Activated gamma-delta T cell treated with anti-CD3 and anti-CD28 coated beads, Interleukin-2, amount 50 U/mL, for 16 hours (primary cell): ENCODE data around the gene NYAP1.
"Not testable (repeated sequence)": the region's sequence is repeated elsewhere in the genome, so short reads cannot be mapped to it uniquely, and the experiment has no call there.

Experiments used
- DNase-seq: peaks from one replicate; pipeline ENCODE4 v3.0.0-alpha.2; 2020; ENCODE audit warnings: low read depth

Gene NYAP1

GRCh38 chr7:100483722-100484672, at the start of gene NYAP1:
TSS of gene NYAP1 (plus strand) at chr7:100483927. CDS start at chr7:100485312, 1,385 bp downstream.
- DNase-seq = peak; percentile 27

DNA sequence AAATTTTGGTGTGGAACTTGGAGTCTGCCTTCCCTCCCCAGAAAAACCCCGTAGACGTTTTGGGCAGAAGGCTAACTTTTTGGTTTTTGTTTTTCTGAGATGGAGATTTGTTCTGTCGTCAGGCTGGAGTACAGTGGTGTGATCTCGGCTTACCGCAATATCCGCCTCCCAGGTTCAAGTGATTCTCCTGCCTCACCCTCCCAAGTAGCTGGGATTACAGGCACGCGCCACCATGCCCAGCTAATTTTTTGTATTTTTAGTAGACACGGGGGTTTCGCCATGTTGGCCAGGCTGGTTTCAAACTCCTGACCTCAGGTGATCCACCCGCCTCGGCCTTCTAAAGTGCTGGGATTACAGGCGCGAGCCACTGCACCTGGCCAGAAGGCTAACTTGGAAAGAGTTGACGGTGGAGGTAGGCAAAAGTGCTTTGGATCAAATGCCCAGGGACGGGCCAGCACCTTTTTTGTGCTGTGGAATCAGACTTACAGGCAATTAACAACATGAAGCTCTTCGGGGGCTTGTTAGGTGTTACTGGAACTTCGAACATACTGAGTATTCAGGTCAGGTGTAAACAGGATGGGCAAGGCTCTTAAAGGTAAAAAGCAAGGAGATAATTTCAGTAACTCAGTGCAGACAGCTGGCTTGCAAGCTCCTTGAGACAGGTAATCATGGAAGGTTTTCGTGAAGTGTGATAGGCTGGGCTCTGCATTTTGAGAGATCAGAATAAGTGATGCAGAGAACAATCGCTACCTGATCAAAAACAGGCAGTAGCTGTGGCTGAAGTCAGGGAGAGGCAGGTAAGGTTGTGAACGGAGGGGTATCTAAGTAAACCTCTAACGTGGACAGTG, 49.2 kb upstream of the NYAP1 start:
- DNase-seq = no peak

- DNase-seq = no peak
Observed at GRCh38 chr7:100435401-100436304, 48.1 kb upstream of the NYAP1 start.

GRCh38 chr7:100437150-100438100, 46.3 kb upstream of the NYAP1 start:
- DNase-seq = no peak

DNA sequence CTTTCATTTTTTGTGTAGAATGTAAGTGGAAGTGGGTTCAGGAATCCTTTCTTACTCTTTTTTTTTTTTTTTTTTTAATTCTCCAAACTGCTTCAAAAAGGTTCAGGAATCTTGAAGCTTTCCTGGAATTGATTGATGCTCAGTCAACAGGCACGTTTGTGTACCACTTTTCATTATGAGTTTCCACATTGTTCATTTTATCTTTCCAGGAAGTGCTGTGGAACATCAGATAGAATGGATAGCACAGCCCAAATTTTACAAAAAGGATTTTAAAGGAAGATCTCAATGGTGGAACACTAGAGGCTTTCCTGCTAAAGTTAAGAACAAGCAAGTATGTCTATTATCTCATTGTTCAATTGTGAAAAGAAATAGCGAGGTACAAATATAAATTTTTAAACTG, 45.6 kb upstream of the NYAP1 start:
- DNase-seq = no peak

DNA sequence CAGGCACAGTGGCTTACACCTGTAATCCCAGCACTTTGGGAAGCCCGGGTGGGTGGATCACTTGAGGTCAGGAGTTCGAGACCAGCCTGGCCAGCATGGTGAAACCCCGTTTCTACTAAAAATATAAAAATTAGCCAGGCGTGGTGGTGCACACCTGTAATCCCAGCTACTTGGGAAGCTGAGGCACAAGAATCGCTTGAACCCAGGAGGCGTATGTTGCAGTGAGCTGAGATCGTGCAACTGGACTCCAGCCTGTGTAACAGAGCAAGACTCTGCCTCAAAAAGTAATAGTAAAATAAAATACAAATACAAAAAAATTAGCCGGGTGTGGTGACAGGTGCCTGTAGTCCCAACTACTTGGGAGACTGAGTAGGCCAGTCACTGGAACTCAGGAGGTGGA, 45.0 kb upstream of the NYAP1 start:
- not testable (repeated sequence) for DNase-seq

GRCh38 chr7:100439244-100439643, 44.5 kb upstream of the NYAP1 start:
- DNase-seq = not testable (repeated sequence)

- no peak for DNase-seq
Observed at GRCh38 chr7:100441641-100442535, 41.8 kb upstream of the NYAP1 start.

- DNase-seq = no peak
Observed at GRCh38 chr7:100443096-100443840, 40.5 kb upstream of the NYAP1 start.

- DNase-seq = no peak
Observed at GRCh38 chr7:100444311-100445278, 39.1 kb upstream of the NYAP1 start.

DNA sequence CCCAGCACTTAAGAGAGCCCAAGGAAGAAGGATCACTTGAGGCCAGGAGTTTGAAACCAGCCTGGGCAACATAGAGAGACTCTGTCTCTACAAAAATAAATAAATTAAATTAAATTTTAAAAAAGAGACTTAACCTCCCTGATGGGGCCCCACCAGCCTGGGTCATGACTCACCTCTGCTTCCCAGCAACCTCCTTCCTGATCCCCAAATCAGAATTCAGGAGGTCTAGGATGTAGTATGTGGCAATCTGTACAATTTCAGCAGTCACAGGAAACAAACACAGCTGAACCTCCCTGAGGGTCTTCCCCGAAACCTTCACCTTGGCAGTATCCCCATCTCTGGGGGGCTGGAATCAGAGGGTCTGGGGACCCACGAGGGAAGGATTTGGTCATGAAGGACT, 37.7 kb upstream of the NYAP1 start:
- DNase-seq = no peak

DNA sequence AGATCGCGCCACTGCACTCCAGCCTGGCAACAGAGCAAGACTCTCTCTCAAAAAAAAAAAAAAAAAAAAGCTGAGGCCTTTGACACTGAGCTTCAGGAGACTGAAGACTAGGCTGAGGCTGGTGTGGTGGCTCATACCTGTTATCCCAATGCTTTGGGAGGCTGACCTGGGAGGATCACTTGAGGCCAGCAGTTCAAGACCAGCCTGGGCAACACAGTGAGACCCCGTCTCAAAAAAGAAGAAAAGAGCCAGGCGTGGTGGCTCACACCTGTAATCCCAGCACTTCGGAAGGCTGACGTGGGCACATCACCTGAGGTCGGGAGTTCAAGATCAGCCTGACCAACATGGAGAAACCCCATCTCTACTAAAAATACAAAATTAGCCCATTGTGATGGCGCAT, 36.4 kb upstream of the NYAP1 start:
- not testable (repeated sequence) for DNase-seq

DNA sequence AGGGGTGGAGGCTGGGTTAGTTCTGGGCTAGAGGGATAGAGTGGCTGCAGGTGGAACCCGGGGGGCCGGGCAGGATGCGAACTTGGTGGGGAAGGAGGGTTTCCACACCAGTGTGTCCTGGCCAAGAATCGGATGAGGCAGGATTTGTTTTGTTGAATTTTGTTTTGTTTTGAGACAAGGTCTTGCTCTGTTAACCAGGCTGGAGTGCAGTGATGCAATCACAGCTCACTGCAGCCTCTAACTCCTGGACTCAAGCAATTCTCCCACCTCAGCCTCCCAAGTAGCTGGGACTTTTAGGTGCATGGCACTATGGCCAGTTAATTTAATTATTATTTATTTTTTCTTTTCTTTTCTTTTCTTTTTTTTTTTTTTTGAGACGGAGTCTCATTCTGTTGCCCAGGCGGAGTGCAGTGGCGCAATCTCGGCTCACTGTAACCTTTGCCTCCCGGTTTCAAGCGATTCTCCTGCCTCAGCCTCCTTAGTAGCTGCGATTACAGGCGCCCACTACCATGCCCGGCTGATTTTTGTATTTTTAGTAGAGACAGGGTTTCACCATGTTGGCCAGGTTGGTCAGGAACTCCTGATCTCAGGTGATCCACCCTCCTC, 34.4 kb upstream of the NYAP1 start:
- DNase-seq = no peak

- DNase-seq = no peak
Observed at GRCh38 chr7:100452513-100452912, 31.2 kb upstream of the NYAP1 start.

GRCh38 chr7:100453854-100454253, 29.9 kb upstream of the NYAP1 start:
- not testable (repeated sequence) for DNase-seq

DNA sequence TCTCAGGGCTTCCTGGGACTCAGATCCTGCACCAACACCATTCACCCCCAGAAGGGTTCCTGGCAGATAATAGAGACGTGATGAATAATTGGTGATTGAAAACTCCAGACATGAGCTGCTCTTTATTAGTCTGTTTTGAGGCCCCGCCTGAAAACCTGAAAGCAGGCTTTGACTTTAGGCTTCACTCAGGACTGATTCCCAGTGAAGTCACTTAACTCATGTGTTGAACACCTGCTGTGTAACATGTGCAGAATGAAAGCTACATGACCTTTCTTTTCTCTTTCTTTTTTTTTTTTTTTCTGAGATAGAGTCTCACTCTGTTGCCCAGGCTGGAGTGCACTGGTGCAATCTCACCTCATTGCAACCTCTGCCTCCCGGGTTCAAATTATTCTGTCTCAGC, 28.5 kb upstream of the NYAP1 start:
- no peak for DNase-seq

- no peak for DNase-seq
Observed at GRCh38 chr7:100456562-100456961, 27.2 kb upstream of the NYAP1 start.
